Natural killer cell (primary cell): Measurements from ENCODE around the gene BRMS1L. TPM values are rescaled to one million over a fixed set of nuclear protein-coding genes. Genes with fewer than 3 reads are reported as not detected.

Source experiments
- total RNA-seq, 4 donors: library from RNA; stranded (reverse); fragments of 120-200 nt in 1 of 4; gene quantifications; one replicate each; pipeline versions ENCODE4 v1.2.3 to v1.2.4, GENCODE V29; 2013 to 2022

BRMS1L gene
- total RNA-seq, 3 donors from 2014 or later (not counting 1 experiment from before 2014, with no cell fraction given), result 5.1 to 9.4 (median 6.3) TPM

Other genes with a start within 250 kb of the BRMS1L start
- 100 to 1,000 TPM in 1 of 3 donors, 10 to 100 TPM in 2; 66.5 to 101 (median 90.7) TPM for gene RALGAPA1, start 17.0 kb upstream of the BRMS1L start, total RNA-seq